ENCODE results near the gene PLVAP. TPM values are rescaled to one million over a fixed set of nuclear protein-coding genes. Genes with fewer than 3 reads are reported as not detected.

PLVAP gene
- total RNA-seq, 2 experiments from 2014 or later, result not detected

DNA sequence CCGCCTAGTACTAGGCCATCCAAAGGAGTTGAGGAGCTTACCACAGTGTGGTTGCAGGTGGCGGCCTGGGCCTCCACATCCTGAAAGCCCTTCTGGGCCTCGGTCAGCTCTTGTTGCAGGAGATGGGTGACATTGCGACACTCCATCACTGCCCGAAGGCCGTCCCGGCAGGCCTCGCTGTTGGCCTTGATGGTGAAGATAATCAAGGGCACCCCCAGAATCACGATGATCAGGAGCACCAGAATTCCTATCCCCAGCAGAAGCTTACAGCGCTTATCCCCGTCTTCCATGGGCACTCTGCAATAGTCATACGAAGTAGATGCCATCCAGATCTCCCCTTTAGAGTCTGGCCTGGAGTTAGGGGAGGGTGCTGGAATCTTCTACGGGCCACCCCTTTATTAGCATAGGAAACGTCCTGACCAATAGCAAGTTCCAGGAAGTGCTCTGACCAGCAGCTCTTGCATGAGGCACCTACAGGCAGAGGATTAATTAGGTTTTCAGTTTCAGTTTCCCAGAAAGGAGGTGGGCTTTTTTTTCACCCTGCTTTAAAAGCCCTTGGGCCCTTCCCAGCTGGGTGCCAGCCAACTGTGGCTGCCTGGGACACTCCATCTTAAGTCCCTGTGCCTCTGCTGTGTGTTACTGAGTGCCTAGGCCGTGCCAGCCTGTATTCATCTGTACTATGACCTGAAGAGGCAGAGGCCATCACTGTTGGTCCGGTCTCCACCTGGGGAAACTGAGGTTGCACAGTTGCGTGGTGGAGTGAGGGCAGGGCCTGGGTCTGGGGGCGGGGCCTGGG is 28.3 kb upstream of the PLVAP start, which contains the start of gene BST2:
BST2 (minus strand) TSS at position 381 of the 796 bp plus-strand sequence; CDS start at position 326, 55 bp downstream.
- ChIA-PET POLR2A (interaction anchor here (1.0 to 3.0 kb wide), 8 partner anchors 10 to 96 kb away, joined by 3 to 26 read pairs (median 4); partner anchors contain the start of genes CCDC194, DDA1 and MVB12A), CTCF (interaction anchor here (1.2 to 2.5 kb wide), 5 partner anchors 14 to 100 kb away, joined by 4 to 8 read pairs (median 4); partner anchors contain the start of genes MVB12A and TMEM221)
- Mint-ChIP-seq H3K9me3 (no peaks in the 10 kb centered on the region), H3K4me3 (peak within 1 kb of the TSS; percentile 95), H3K27me3 (no peaks in the 10 kb centered on the region), H3K4me1 (ENCODE audit: low read depth) (peaks cover 41% of the 10 kb centered on the region), H3K36me3 (ENCODE audit: low read depth) (peaks cover 5% of the 10 kb centered on the region), H3K27ac (peak within 1 kb of the TSS; percentile 86)
- DNase-seq (peak in 11 of 14 experiments; percentile 17 to 90 (median 53)), ATAC-seq (ENCODE audit: poor library complexity) (peak; percentile 79)
- Histone ChIP-seq H3K4me3 (ENCODE audit: low read length) (peak within 1 kb of the TSS; percentile 72), H3K27me3 (ENCODE audit: control insufficient read depth in 1 of 2, insufficient read depth in 2 of 2, low read length in 2 of 2) (no peaks in the 10 kb centered on the region), H3K4me1 (ENCODE audit: insufficient read depth, low read length) (peaks cover 63% of the 10 kb centered on the region), H3K27ac (ENCODE audit: low read depth in 1 of 2, low read length in 2 of 2) (peak within 1 kb of the TSS; percentile 71 to 78), H3K9me3 (ENCODE audit: control insufficient read depth in 1 of 2, insufficient read depth in 1 of 2, low read length in 2 of 2) (no peaks in the 10 kb centered on the region), H3K36me3 (ENCODE audit: insufficient read depth, low read length) (peaks cover 16% of the 10 kb centered on the region)
- TF ChIP-seq, protein P1, sequence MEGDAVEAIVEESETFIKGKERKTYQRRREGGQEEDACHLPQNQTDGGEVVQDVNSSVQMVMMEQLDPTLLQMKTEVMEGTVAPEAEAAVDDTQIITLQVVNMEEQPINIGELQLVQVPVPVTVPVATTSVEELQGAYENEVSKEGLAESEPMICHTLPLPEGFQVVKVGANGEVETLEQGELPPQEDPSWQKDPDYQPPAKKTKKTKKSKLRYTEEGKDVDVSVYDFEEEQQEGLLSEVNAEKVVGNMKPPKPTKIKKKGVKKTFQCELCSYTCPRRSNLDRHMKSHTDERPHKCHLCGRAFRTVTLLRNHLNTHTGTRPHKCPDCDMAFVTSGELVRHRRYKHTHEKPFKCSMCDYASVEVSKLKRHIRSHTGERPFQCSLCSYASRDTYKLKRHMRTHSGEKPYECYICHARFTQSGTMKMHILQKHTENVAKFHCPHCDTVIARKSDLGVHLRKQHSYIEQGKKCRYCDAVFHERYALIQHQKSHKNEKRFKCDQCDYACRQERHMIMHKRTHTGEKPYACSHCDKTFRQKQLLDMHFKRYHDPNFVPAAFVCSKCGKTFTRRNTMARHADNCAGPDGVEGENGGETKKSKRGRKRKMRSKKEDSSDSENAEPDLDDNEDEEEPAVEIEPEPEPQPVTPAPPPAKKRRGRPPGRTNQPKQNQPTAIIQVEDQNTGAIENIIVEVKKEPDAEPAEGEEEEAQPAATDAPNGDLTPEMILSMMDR (IDR thresholded peaks at IDR 0.05), result no peak
- intact Hi-C loops (cut with DNase I, micrococcal nuclease), result no loop called here

DNA sequence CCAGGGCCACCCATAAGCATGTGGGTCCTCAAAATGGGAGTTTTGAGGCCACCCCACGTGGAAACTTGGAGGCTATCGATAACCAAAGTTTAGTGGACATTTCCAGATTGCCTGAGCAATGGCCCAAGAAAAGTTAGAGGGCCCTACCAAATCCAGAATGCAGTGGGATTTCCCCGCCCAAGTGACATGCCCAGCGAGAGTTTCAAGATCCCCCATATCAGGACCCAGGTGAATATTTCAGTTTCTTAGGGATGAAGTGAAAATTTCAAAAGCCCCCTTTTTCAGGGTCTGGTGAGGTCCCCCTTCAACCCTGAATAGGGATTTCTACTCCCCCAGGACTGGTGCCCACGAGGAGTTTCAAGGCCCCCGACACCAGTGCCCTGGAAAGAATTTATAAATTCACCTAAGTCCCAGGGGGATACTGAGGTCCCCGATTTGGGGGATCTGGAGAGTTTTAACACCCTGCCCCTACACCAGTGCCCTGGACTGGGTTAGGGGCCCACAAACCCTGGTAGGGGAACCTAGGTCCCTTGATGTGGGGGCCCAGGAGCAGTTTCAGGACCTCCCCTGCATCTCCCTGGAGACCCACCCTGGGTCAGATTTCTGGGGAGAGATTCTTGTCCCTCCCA is 27.6 kb upstream of the PLVAP start:
- H3K36me3 Mint-ChIP-seq (ENCODE audit: low read depth), result peaks cover 5% of the 10 kb centered on the region
- peak overlapping the region; percentile 95 for H3K4me3 Mint-ChIP-seq
- peak overlapping the region; percentile 72 for H3K4me3 ChIP-seq (ENCODE audit: low read length)
- H3K27me3 Mint-ChIP-seq, result no peaks in the 10 kb centered on the region
- no peak for ATAC-seq (ENCODE audit: poor library complexity)
- no peaks in the 10 kb centered on the region for H3K27me3 ChIP-seq (ENCODE audit: control insufficient read depth in 1 of 2, insufficient read depth in 2 of 2, low read length in 2 of 2)
- POLR2A ChIA-PET, result interaction anchor here (1.0 to 3.0 kb wide), 7 partner anchors 11 to 138 kb away, joined by 3 to 26 read pairs (median 3); partner anchors contain the start of genes BABAM1, CCDC194, DDA1 and MVB12A
- DNase-seq, result no peak
- H3K9me3 Mint-ChIP-seq, result no peaks in the 10 kb centered on the region
- CTCF ChIA-PET, result interaction anchor here (1.2 to 2.5 kb wide), 5 partner anchors 13 to 99 kb away, joined by 4 to 8 read pairs (median 4); partner anchors contain the start of genes MVB12A and TMEM221
- H3K4me1 Mint-ChIP-seq (ENCODE audit: low read depth), result peaks cover 41% of the 10 kb centered on the region
- H3K9me3 ChIP-seq (ENCODE audit: control insufficient read depth in 1 of 2, insufficient read depth in 1 of 2, low read length in 2 of 2), result no peaks in the 10 kb centered on the region
- peaks cover 15% of the 10 kb centered on the region for H3K36me3 ChIP-seq (ENCODE audit: insufficient read depth, low read length)
- peak overlapping the region; percentile 18 to 78 for H3K27ac ChIP-seq (ENCODE audit: low read depth in 1 of 2, low read length in 2 of 2)
- TF ChIP-seq, protein P1 (IDR thresholded peaks at IDR 0.05), result no peak
- H3K4me1 ChIP-seq (ENCODE audit: insufficient read depth, low read length), result peaks cover 62% of the 10 kb centered on the region
- H3K27ac Mint-ChIP-seq, result peak overlapping the region; percentile 86
- intact Hi-C loops (cut with DNase I, micrococcal nuclease), result no loop called here

- peak overlapping the region; percentile 95 for H3K4me3 Mint-ChIP-seq
- H3K9me3 Mint-ChIP-seq, result no peaks in the 10 kb centered on the region
- H3K27ac Mint-ChIP-seq, result peak overlapping the region; percentile 65
- DNase-seq (peak in 1 of 14 experiments; percentile 38), ATAC-seq (ENCODE audit: poor library complexity) (no peak)
- peak overlapping the region; percentile 72 for H3K4me3 ChIP-seq (ENCODE audit: low read length)
- TF ChIP-seq, protein P1 (IDR thresholded peaks at IDR 0.05), result no peak
- peaks cover 56% of the 10 kb centered on the region for H3K4me1 ChIP-seq (ENCODE audit: insufficient read depth, low read length)
- no peaks in the 10 kb centered on the region for H3K27me3 Mint-ChIP-seq
- no peaks in the 10 kb centered on the region for H3K27me3 ChIP-seq (ENCODE audit: control insufficient read depth in 1 of 2, insufficient read depth in 2 of 2, low read length in 2 of 2)
- peaks cover 13% of the 10 kb centered on the region for H3K36me3 ChIP-seq (ENCODE audit: insufficient read depth, low read length)
- intact Hi-C loops (cut with DNase I, micrococcal nuclease), result no loop called here
- peaks cover 5% of the 10 kb centered on the region for H3K36me3 Mint-ChIP-seq (ENCODE audit: low read depth)
- POLR2A ChIA-PET, result interaction anchor here (1.0 to 1.9 kb wide), 4 partner anchors 11 to 137 kb away, joined by 3 to 6 read pairs (median 3); partner anchors contain the start of genes BABAM1, CCDC194 and MVB12A
- H3K4me1 Mint-ChIP-seq (ENCODE audit: low read depth), result peaks cover 41% of the 10 kb centered on the region
- H3K27ac ChIP-seq (ENCODE audit: low read depth in 1 of 2, low read length in 2 of 2), result no peak overlapping the region
- CTCF ChIA-PET, result interaction anchor here (0.6 kb wide), 1 partner anchor 62 kb away, joined by 3 read pairs; no protein-coding TSS in a partner anchor
- no peaks in the 10 kb centered on the region for H3K9me3 ChIP-seq (ENCODE audit: control insufficient read depth in 1 of 2, insufficient read depth in 1 of 2, low read length in 2 of 2)
These were observed 26.9 kb upstream of the PLVAP start for GRCh38 chr19:17404015-17404414.
